ENCODE data around the gene CPXM2. TPM values are rescaled to one million over a fixed set of nuclear protein-coding genes. Genes with fewer than 3 reads are reported as not detected.

The CPXM2 gene
- total RNA-seq, 1 donor from 2014 or later = 4.1 TPM

DNA sequence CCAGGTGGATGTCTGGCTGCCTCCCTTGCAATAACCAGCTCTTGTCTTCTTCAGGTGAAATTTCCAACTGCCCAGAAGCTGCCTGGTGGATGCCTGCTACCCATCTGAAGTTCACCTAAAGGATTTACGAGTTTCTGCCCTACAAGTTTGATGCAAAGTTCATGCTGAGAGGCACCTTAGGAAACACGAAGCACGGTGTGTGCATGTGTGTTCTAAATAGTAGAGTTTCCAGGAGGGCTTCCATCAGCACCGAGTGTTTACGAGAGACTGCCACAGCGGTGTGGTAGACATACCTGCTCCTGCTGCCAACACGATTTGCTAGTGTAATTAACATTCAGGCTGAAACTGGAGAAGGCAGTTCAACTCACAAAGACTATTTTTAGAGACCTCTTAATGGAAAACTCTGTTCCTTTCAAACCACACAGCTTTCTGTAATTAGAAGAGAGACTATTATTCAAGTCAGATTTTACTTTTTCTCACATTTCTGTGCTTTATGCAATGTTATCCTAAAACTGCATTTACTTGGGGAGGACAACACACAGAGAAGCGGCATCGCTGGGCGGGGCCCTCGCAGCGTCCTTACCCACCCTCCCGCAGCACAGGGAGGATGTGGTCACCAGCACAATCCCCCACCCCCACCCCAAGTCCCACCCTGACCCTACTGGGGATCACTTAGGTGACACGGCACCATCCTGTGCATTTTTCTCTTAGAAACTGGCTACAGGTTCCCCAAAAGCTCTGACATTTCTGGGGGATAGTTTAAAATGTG lies 15.5 kb upstream of the CPXM2 start:
- intact Hi-C loops (cut with micrococcal nuclease) = no loop called here
- ATAC-seq (no peak), DNase-seq (no peak)

DNA sequence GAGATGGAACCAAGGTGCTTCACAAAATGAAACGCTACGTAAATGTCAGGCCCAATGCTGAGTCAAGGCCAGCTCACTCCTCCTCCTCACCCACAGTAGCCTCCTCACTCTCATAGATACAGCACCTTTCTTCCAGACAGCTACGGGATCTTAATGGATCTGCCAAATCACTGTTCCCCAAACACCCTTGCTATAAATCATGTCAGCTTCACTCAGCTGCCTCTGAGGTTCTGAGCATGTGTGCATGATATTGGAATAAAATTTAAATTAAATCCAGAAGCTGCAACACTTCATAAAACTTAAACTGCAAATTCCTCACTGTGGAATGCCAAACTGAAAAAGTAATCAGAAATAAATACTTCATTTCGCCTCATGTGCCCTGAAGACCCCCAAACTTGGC lies 14.7 kb upstream of the CPXM2 start:
- intact Hi-C loops (cut with micrococcal nuclease) = no loop called here
- ATAC-seq = no peak
- DNase-seq = no peak

DNA sequence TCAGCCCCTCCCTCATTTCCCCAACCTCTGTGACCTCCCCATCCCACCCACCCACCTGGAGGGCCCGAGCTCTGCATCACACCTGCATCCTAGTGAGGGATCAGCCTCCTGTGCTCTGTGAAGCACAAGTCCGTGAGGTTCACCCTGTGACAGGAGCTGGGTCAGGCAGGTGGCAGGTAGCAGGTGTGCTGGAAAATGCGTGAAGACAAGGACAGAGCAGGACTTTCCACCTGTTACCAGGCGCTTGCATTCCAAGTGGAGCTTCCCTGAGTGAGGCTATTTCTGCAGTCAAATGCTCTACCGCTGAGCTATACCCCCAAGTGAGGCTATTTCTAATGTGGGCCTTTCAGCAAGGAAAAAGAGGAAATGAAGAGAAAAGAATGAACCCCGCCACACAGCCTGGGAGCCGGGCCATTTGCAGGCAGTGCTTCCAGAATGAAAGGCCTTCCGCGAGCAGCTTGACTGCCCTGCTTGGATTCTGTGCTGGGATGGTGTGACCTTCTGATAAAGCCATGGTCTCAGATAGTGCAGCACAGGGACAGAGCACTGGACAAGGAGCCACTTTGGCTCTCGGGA lies 13.3 kb upstream of the CPXM2 start:
- DNase-seq (no peak), ATAC-seq (no peak)
- intact Hi-C loops (cut with micrococcal nuclease) = no loop called here

DNA sequence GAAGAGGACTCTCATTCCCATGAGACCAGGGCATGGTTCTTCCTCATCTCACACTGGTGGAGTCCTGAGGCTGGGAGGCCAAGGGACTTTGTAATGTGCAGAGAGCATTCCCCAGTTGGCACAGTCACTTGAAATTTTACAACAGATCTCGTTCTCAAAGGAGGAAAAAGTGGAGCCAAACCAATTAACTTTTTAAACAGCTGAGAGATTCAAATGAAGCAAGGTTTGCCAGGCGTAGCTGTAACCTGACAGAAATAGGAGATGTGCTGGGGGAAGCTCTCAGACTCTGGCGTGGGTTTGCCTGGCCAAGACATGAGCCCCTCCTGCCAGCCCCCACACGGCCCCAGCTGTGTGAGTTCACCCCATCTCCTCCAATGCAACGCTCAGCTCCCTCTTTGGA lies 12.0 kb upstream of the CPXM2 start:
- no peak for ATAC-seq
- DNase-seq = no peak
- intact Hi-C loops (cut with micrococcal nuclease) = no loop called here

DNA sequence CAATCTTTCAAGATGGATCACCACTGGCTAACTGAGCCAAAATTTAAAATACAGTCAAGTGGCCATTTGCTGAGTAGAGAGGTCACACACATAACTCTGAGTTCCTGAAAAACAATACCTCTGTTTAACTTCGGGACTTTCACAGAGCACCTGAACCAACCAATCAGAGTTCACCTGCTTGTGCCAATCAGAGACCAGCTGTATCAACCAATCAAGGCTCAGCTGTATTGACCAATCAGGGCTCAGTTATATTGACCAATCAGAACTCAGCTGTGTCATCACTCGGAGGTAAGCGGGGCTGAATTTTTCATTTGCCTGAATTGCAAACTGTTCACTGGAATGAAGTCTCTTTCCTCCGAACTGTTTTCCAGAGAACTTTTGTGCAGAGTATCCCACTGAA lies 10.0 kb upstream of the CPXM2 start:
- DNase-seq (no peak), ATAC-seq (no peak)
- intact Hi-C loops (cut with micrococcal nuclease) = no loop called here

DNA sequence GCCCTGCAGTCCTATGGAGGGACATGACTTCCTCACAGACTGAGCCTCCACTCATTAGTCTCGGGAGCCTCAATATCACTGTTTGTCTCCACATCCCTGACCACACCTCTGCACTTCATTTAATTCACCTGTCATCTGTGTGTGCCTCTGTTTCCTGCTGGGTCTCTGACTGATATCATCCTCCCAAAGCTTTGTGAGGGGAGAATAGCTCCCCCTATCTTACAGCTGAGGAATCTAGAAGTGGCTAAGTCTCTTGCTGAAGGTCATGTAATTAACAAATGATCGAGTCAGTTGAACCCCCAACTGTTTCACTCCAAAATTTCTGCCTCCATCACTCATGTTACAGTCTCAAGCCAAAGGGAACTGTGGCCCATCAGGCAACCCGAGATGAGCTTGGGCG lies 5.5 kb upstream of the CPXM2 start:
- no peak for DNase-seq
- no peak for ATAC-seq
- intact Hi-C loops (cut with micrococcal nuclease) = no loop called here

DNA sequence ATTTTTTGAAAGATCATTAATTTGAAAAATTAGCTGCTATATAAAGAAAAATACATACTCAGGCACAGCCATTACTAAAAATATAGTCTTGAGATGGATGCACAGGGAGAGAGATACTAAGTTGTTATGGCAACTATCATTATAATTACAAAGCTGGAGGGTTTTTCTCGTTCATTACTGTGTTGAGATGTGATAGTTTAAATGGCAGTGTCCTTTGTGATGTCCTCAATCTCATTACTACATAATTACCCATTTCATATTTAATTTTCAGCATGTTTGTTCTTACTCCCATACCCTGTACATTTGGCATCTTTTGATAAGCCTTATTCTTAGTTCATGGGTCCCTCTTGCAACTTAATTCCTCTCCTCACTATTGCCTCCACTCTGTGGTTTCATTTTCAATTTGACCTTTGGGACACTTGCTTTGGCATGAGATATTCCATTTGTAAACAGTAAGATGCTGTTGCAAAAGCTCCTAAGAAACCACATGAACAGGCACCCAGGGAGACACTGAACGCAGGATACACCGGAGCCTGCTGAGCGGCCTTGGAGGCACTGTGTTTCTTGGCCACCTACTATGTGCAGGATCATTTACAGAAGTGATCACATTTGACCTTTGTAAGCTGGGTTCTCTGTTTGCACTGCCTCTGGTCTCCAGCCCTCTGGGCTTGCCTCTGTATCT lies 4.8 kb upstream of the CPXM2 start:
- DNase-seq (no peak), ATAC-seq (no peak)
- intact Hi-C loops (cut with micrococcal nuclease) = no loop called here

DNA sequence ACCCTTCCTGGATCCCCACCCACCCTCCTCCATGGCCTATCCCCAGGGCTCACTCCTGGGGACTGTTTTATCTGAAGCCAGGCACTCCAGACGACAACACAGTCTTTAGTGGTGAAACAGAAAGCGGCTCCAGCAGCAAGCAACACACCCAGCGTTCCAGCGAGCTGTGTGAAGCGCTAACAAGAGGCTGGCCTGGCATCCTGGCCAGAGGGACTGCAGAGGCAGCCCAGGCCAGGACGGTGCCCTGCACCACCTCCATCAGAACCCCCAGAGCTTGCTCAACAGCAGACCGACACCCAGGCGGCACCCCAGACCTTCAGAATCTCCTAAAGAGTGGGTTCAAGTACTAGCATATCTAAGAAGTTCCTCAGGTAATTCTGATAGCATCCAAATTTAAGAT lies 2.0 kb upstream of the CPXM2 start:
- no peak for ATAC-seq
- DNase-seq = no peak
- intact Hi-C loops (cut with micrococcal nuclease) = no loop called here

DNA sequence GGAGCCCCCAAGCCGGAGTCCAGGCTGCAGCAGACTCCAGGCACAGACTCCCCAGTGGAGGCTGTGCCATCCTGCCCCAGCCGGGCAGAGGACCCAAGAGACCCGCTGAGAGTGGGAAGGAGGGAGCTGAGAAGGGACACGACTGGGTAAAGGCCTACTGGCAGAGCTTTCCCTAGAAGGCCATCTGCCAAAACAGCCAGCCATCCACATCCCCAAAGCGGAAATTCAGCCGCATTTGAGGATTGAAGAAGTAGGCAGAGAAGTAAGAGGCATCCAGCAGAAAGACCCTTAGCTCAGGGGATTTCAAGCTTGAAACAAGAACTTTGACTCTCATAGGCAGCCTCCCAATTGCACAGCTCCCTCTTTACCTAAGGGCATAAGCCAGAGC lies 857 bp downstream of the CPXM2 start:
- DNase-seq (no peak), ATAC-seq (no peak)
- intact Hi-C loops (cut with micrococcal nuclease) = no loop called here

DNA sequence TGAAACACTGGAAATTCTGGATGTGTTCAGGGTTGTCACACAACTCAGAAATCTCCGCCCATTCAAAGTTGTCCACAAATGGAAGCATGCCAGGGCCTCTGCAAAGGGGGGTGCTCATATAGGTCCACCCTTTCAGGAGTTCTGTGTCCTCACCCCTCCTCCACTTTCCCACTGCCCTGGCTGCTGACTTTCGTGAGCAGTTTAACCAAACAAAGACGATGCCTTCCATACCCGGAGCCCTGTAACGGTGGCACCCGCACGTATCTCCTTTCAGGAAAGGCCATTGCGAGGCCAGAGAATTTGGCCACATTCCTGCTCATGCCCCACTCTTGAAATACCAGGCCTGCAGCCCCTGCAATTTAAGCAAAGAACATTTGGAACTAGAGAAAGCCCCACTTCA lies 1.4 kb downstream of the CPXM2 start:
- intact Hi-C loops (cut with micrococcal nuclease) = no loop called here
- no peak for ATAC-seq
- DNase-seq = no peak

DNA sequence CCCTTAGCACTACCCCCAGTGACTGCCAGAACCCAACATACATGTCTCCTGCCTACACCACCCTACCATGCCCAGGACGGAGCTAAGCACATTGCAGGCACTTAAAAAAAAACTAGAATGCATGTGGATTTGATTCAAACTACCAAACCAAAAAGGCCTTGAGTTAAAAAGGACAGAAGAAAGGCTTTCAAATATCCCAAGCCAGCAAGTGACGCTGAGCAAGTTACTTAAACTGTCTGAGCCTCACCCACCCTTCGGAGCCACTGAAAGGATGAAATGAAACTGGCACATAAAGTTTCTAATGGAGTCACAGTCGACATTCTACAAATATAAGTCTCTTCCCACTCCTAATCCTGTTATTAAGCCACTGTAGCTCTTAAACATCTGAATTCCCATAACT lies 1.8 kb downstream of the CPXM2 start:
- intact Hi-C loops (cut with micrococcal nuclease) = no loop called here
- DNase-seq (no peak), ATAC-seq (no peak)

DNA sequence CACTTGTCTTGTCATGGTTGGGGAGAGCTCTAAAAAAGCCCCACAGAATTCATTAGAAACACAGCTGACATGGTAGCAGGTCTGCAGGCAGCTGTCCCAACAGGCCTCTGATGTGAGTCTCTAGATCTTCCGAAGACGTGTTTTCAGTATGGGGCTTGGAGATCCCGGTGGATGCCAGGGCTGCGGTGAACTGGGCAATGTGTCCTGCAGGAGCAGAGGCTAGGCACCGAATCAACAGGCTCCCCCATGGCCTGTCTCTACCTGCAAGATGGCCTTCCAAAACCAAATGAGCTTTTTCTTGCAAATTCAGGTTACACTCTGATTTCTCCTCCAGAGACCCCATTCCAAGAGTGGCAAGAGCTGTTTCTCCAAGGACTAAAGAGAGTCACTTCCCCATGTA lies 2.9 kb downstream of the CPXM2 start:
- intact Hi-C loops (cut with micrococcal nuclease) = no loop called here
- DNase-seq = no peak
- ATAC-seq = no peak

DNA sequence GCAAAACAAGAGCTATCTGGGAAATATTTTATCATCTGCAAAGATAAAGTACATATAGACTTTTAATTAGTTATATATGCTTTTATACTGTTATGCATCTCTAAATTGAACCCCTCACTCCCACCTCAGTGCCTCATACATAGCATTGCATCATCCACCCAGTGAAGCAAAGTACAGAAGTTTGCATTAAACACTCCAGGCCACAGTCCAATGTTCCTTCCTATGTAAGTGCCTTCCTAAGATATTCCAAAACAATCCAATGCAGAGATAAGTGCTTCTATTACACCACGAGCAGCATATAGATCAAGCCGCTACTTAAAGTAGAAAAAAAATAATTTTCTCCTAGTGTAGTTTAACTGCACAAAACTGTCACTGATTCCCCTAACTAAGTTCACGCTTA lies 3.4 kb downstream of the CPXM2 start:
- ATAC-seq = no peak
- no peak for DNase-seq
- intact Hi-C loops (cut with micrococcal nuclease) = no loop called here

DNA sequence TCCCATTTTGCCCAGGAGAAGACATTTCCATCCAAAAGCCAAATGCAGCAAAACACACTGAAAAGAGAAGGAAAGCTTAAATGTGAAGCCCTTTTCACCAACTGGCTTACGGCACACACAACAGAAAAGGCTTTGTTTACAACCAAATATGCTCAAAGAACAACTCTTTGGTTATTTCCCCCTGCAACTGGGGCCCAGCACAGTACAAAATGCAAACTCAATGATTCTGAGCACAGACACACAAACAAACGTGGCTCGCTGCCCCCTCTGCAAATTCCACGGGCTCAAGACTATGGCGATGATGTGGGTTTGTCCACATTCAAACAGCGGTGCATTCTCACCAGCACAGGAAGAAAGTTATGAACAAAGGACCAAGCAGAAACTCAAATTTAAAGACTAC lies 5.3 kb downstream of the CPXM2 start:
- intact Hi-C loops (cut with micrococcal nuclease) = no loop called here
- ATAC-seq = no peak
- DNase-seq = no peak

DNA sequence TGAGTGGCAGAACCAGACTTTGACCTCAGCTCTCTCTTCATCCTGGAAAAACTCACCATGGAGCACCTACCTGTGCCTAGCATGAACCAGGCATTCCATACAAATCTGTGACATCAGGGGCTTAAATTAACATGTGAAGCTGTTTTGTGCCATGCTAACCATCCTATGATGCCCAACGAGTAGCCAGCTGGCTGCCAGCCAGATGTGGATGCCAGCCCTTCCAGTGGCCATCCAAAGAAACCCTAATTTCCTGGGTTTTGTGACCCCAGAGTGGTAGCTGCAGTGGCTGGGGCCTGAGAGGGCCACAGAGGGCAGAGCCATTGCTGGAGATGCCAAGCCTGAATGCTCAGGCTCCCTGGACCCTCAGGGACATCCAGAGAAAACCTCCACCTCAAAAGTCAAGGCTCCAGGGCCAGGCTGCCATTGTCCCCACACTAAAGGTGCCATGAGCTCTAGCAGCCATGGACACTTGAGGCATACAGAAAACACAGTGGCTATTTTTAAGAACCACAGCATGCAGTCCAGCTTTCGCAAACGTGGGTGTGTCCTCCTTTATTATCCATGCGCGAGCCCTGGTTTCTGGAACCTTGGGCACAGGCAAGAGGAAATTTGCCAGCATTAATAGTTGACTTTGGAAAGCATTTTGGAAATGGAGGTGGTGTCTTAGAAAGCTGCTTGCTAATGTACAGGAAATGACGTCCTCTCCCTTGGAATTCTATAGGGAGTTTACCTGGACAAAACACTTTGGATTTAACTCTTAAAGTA lies 6.0 kb downstream of the CPXM2 start:
- ATAC-seq (no peak), DNase-seq (no peak)
- intact Hi-C loops (cut with micrococcal nuclease) = no loop called here

DNA sequence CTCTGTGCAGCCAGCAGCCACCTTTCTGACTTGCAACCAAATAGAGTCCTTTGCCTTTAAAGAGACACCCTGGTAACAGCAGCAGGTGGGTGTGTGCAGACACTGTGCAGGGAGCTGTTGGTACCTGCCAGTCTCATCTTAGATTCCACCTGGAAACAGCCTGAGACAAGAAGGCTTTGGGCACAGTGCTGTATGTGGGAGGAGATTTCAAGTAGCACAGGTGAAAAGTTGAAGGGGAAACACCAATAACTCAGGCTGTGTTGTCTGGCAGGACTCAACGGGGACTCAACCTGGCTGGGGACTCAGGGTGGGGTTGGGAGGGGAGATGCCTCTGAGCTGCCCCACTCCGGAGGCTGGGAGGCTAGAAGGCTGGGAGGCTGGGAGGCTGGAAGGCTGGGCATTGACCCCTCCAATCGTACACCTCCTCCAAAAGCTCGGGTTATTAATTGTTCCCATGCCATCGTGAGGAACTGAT lies 6.7 kb downstream of the CPXM2 start:
- intact Hi-C loops (cut with micrococcal nuclease) = no loop called here
- DNase-seq (no peak), ATAC-seq (no peak)

DNA sequence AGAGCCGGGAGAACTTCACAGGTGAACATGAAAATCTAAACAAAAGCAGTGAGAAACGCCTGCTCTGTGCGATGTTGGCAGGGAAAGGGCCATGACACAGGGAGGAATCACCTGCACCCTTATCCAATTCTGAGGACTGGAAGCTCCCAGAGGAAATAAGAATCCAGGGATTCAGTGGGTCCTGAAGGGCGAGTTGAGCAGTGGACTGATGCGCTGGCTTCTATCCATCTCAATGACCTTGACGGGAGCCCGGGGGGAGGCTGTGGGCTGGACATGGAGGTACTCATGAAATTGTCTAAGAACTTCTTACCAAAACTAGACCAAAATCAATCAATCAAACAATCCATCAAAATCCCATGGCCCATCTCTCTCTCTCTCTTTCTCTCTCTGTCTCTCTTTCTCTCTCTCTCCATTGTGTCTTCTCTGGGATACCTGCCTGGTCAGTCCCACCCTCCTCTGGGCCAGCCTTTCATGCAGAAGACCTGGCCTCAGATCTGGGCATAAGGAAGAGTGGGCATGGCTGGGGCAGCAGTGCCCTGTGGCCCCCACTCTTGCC lies 7.2 kb downstream of the CPXM2 start:
- no peak for DNase-seq
- intact Hi-C loops (cut with micrococcal nuclease) = no loop called here
- ATAC-seq = no peak

DNA sequence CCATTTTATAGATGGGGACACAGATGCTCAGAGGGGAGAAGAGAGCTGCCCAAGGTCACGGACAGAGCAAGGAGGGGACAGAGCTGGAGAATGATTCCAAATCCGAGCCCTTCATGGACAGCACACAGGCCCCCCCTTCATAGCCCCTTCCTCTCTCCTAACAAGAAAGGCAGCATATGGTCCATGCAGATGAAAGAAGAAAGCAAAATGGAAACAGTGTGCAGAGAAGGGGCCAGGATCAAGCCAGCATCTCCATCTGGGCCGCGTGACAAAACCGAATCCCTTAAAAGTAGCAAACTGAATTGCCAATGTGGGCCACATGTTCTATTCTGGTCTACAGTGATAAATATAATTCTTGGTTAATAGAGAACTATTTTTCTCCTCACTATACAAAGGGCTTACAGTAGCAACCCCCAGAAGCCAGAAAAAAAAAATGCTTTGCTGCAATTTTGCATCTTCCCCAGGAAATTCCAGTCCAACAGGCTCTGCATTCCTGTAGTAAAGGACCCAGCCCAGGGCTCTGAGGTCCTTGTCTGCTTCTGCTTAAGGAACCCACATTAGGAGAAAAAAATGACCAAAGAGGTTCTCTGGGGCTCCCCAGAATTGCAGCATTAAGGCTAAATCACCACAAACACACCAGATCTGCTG lies 7.8 kb downstream of the CPXM2 start:
- ATAC-seq (no peak), DNase-seq (no peak)
- intact Hi-C loops (cut with micrococcal nuclease) = no loop called here

DNA sequence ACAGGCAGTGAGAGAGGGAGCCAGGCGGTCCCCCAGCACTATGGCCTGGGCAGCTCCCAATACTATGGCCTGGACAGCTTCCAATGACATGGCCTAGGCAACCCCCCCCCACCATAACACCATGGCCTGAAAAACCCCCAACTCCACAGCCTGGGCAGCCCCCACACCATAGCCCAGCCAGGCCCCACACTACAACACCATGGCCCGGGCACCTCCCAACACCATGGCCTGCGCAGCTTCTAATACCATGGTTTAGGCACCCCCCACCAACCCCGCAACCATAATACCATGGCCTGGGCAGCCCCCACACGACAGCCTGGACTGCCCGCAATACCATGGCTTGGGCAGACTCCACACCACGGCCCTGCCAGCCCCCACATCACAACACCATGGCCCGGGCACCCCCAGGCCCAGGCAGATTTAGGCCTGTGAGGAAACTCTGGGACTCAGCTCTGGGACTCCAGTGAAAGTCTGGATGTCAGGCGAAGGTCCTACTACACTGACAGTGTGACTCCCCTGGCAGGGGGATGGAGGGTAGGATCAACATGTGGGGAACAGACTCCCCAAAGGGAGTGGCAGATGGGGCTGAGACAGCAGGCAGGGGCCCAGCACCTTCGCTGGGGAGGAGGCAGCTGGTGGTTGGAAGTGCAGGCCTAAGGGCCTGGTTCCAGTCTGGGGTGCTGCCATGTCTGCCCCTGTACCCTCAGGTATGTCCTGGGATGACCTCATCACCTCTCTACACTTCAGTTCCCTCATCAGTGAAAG lies 8.7 kb downstream of the CPXM2 start:
- intact Hi-C loops (cut with micrococcal nuclease) = no loop called here
- DNase-seq = no peak
- ATAC-seq = no peak

Data from left ventricle myocardium superior (tissue), 1 donor.